IMR-90 (cell line): ENCODE measurements around the gene CAPN5. TPM values are rescaled to one million over a fixed set of nuclear protein-coding genes. Genes with fewer than 3 reads are reported as not detected.

Experiments used
- ATAC-seq: fragments of 200-7000 bp; cut with Tn5 transposase; 2 replicates; pipeline ENCODE4 v1.9.1; 2020; ENCODE audit warnings: low read depth, mild to moderate bottlenecking, moderate library complexity
- BruUV-seq: library from RNA; stranded (reverse); fragments of 400-500 nt; replicated peaks from 2 replicates; lab custom pipeline; 2021; lab: Mats Ljungman, UMichigan
- CTCF ChIA-PET: fragments of 300-600 bp; formaldehyde crosslinking; extraction: SDS; loops from one replicate; lab custom pipeline; 2021; ENCODE audit warnings: antibody characterized with exemption; lab: Yijun Ruan, JAX
- POLR2A ChIA-PET: fragments of 300-600 bp; sonication (Branson Sonifier 250); formaldehyde crosslinking; loops from one replicate; lab custom pipeline; 2022; ENCODE audit warnings: antibody characterized with exemption; ENCODE audit not compliant: unreplicated experiment; lab: Charles Lee
- DNase-seq: peaks from one replicate; pipeline ENCODE4 v3.0.0; 2013
- H2AFZ ChIP-seq: replicated peaks from 2 replicates; pipeline ENCODE3; 2013; ENCODE audit warnings: low read length, mild to moderate bottlenecking; ENCODE audit not compliant: poor library complexity
- H2AK5ac ChIP-seq: 2 replicates; pipeline ENCODE4 v1.6.1; 2013; ENCODE audit warnings: low read depth, low read length, inconsistent platforms
- H2AK9ac ChIP-seq: replicated peaks from 2 replicates; pipeline ENCODE3; 2013; ENCODE audit warnings: mild to moderate bottlenecking, low read depth, low read length, moderate library complexity; ENCODE audit not compliant: poor library complexity
- H2BK120ac ChIP-seq: 2 replicates; pipeline ENCODE4 v1.6.1; 2013; ENCODE audit warnings: low read depth, low read length, inconsistent platforms
- H2BK15ac ChIP-seq: 3 replicates; pipeline ENCODE4 v1.6.1; 2013; ENCODE audit warnings: low read depth, low read length, inconsistent platforms
- H2BK20ac ChIP-seq: 2 replicates; pipeline ENCODE4 v1.6.1; 2013; ENCODE audit warnings: low read depth, mild to moderate bottlenecking, inconsistent platforms, low read length, moderate library complexity
- H2BK5ac ChIP-seq: 2 replicates; pipeline ENCODE4 v1.6.1; 2013; ENCODE audit warnings: mild to moderate bottlenecking, low read depth, low read length, inconsistent platforms; ENCODE audit not compliant: poor library complexity, severe bottlenecking
- H3K14ac ChIP-seq: replicated peaks from 2 replicates; pipeline ENCODE4 v1.6.1; 2013; ENCODE audit warnings: low read depth, low read length, inconsistent platforms
- H3K18ac ChIP-seq: 2 replicates; pipeline ENCODE4 v1.6.1; 2013; ENCODE audit warnings: low read depth, low read length, control low read depth
- H3K23ac ChIP-seq: 2 replicates; pipeline ENCODE4 v1.6.1; 2013; ENCODE audit warnings: low read depth, low read length, inconsistent platforms
- H3K27ac ChIP-seq: 2 replicates; pipeline ENCODE4 v1.5.1; 2013; ENCODE audit warnings: mild to moderate bottlenecking, control low read depth, low read length; ENCODE audit not compliant: insufficient read depth
- H3K27me3 ChIP-seq: 2 replicates; pipeline ENCODE4 v1.6.1; 2013; ENCODE audit warnings: low read length; ENCODE audit not compliant: control insufficient read depth, insufficient read depth
- H3K36me3 ChIP-seq: 2 replicates; pipeline ENCODE4 v1.6.1; 2013; ENCODE audit warnings: low read length, mixed read lengths; ENCODE audit not compliant: control insufficient read depth, insufficient read depth
- H3K4ac ChIP-seq: 2 replicates; pipeline ENCODE4 v1.6.1; 2013; ENCODE audit warnings: low read depth, low read length, inconsistent platforms
- H3K4me1 ChIP-seq: 2 replicates; pipeline ENCODE4 v1.6.1; 2013; ENCODE audit warnings: low read length, mixed read lengths; ENCODE audit not compliant: control insufficient read depth, insufficient read depth
- H3K4me2 ChIP-seq: 2 replicates; pipeline ENCODE4 v1.6.1; 2013; ENCODE audit warnings: low read depth, mild to moderate bottlenecking, control low read depth, low read length, moderate library complexity
- H3K4me3 ChIP-seq: 2 replicates; pipeline ENCODE4 v1.5.1; 2013; ENCODE audit warnings: low read depth, mild to moderate bottlenecking, control low read depth, low read length, moderate library complexity; ENCODE audit not compliant: insufficient read depth
- H3K56ac ChIP-seq: 2 replicates; pipeline ENCODE4 v1.6.1; 2013; ENCODE audit warnings: low read length, inconsistent platforms; ENCODE audit not compliant: insufficient read depth; ENCODE audit errors: extremely low read depth
- H3K79me1 ChIP-seq, 2 experiments: 2 replicates each; pipeline ENCODE4 v1.6.1; 2013; ENCODE audit warnings: low read length in 2 of 2, inconsistent platforms in 1 of 2, low read depth in 1 of 2
- H3K9ac ChIP-seq: 2 replicates; pipeline ENCODE4 v1.6.1; 2013; ENCODE audit warnings: low read depth, low read length, control low read depth
- H3K9me1 ChIP-seq: 2 replicates; pipeline ENCODE4 v1.6.1; 2013; ENCODE audit warnings: low read length, inconsistent platforms; ENCODE audit not compliant: insufficient read depth
- H3K9me3 ChIP-seq: 2 replicates; pipeline ENCODE4 v1.6.1; 2013; ENCODE audit warnings: low read length; ENCODE audit not compliant: control insufficient read depth, insufficient read depth
- H4K20me1 ChIP-seq: 2 replicates; pipeline ENCODE4 v1.6.1; 2013; ENCODE audit warnings: low read length, inconsistent platforms; ENCODE audit not compliant: insufficient read depth
- H4K5ac ChIP-seq: 2 replicates; pipeline ENCODE4 v1.6.1; 2013; ENCODE audit warnings: mild to moderate bottlenecking, low read depth, low read length, control low read depth
- H4K8ac ChIP-seq, 2 experiments: 2 replicates each; pipeline ENCODE4 v1.6.1; 2013; ENCODE audit warnings: low read depth in 2 of 2, low read length in 2 of 2, control low read depth in 1 of 2, inconsistent platforms in 1 of 2
- H4K91ac ChIP-seq: 2 replicates; pipeline ENCODE4 v1.6.1; 2013; ENCODE audit warnings: low read depth, low read length, inconsistent platforms; ENCODE audit not compliant: insufficient read depth
- BHLHE40 ChIP-seq: fragments of 150-350 bp; IDR thresholded peaks from 2 replicates; pipeline ENCODE4 v1.6.1; 2016; ENCODE audit warnings: mild to moderate bottlenecking, low read depth, low read length
- CEBPB ChIP-seq: IDR thresholded peaks from 2 replicates; pipeline ENCODE4 v1.6.1; 2012; ENCODE audit warnings: low read depth, low read length, improper control_type of control experiment
- CHD1 ChIP-seq: IDR thresholded peaks from 2 replicates; pipeline ENCODE4 v1.6.1; 2012; ENCODE audit warnings: low read depth, low read length, improper control_type of control experiment
- FOS ChIP-seq: fragments of 150-350 bp; IDR thresholded peaks from 2 replicates; pipeline ENCODE4 v1.6.1; 2016; ENCODE audit warnings: low read depth, low read length
- MAFK ChIP-seq: IDR thresholded peaks from 2 replicates; pipeline ENCODE4 v1.6.1; 2012; ENCODE audit warnings: low read depth, low read length, improper control_type of control experiment
- MAZ ChIP-seq: IDR thresholded peaks from 2 replicates; pipeline ENCODE4 v1.6.1; 2012; ENCODE audit warnings: low read depth, mild to moderate bottlenecking, low read length, improper control_type of control experiment, moderate library complexity, borderline replicate concordance
- MXI1 ChIP-seq: IDR thresholded peaks from 2 replicates; pipeline ENCODE4 v1.6.1; 2012; ENCODE audit warnings: low read depth, mild to moderate bottlenecking, low read length, moderate library complexity, borderline replicate concordance
- POLR2A ChIP-seq: IDR thresholded peaks from 2 replicates; pipeline ENCODE4 v1.6.1; 2012; ENCODE audit warnings: mild to moderate bottlenecking, low read depth, low read length
- RAD21 ChIP-seq: IDR thresholded peaks from 2 replicates; pipeline ENCODE4 v1.6.1; 2012; ENCODE audit warnings: low read length, improper control_type of control experiment
- RCOR1 ChIP-seq: IDR thresholded peaks from 2 replicates; pipeline ENCODE4 v1.6.1; 2012; ENCODE audit warnings: mild to moderate bottlenecking, low read length, improper control_type of control experiment; ENCODE audit not compliant: insufficient replicate concordance
- SMC3 ChIP-seq: fragments of 150-350 bp; IDR thresholded peaks from 2 replicates; pipeline ENCODE4 v1.6.1; 2016; ENCODE audit warnings: low read depth, mild to moderate bottlenecking, antibody characterized with exemption, low read length, moderate library complexity
- WGBS, 2 experiments: methylation state at CpG; one replicate each; pipeline versions ENCODE4 v1.1.5 to v1.1.7; 2013; ENCODE audit warnings: missing lambda C conversion rate in 2 of 2; ENCODE audit not compliant: insufficient read length in 1 of 2; ENCODE audit errors: extremely low coverage in 2 of 2; 5-methylcytosine and 5-hydroxymethylcytosine counted together
- dilution Hi-C: fragments of 300-500 bp; cut with HindIII; formaldehyde crosslinking; loops from one replicate; pipeline ENCODE4 v1.14.3; 2018; ENCODE audit warnings: low sequenced_read_pairs; ENCODE audit not compliant: unreplicated experiment
- in situ Hi-C: fragments of 300-500 bp; cut with MboI; formaldehyde crosslinking; loops from 3 replicates; pipeline ENCODE4 v1.14.3; 2019; ENCODE audit warnings: low sequenced_read_pairs, inconsistent platforms, mixed read lengths
- intact Hi-C: fragments of 100-400 bp; cut with micrococcal nuclease; formaldehyde crosslinking; loops from 2 replicates; pipeline ENCODE4 v1.10.0; 2022
- polyA plus RNA-seq, 3 experiments: library from polyadenylated mRNA; depleted of rRNA; stranded (reverse); fragments of >200 nt; gene quantifications; 2 replicates each; pipeline ENCODE4 v1.2.3, GENCODE V29; 2012; ENCODE audit warnings: low replicate concordance in 1 of 3
- total RNA-seq: library from RNA; depleted of rRNA; stranded (reverse); fragments of >200 nt; gene quantifications from 2 replicates; pipeline ENCODE4 v1.2.3, GENCODE V29; 2012
- TF ChIP-seq, protein P1 (sequence below): fragments of 150-350 bp; IDR thresholded peaks from 2 replicates; pipeline ENCODE4 v1.6.1; 2017; ENCODE audit warnings: mild to moderate bottlenecking, antibody characterized with exemption, low read length, low read depth
- TF ChIP-seq, protein P2 (sequence below): fragments of 150-350 bp; IDR thresholded peaks from 2 replicates; pipeline ENCODE4 v1.6.1; 2016; ENCODE audit warnings: low read depth, mild to moderate bottlenecking, low read length, moderate library complexity, borderline replicate concordance

CAPN5 gene
- total and polyA plus RNA-seq, 2 of the 4 experiments (the other 2 are of a cell fraction), result 8.1 to 24.0 TPM

GRCh38 chr11:77144196-77144856 lies 77.6 kb downstream of the CAPN5 start (continued):
- TF ChIP-seq MXI1, result no peak
- no peak for TF ChIP-seq RAD21
- no peak for TF ChIP-seq SMC3
- no peak for TF ChIP-seq CHD1

DNA sequence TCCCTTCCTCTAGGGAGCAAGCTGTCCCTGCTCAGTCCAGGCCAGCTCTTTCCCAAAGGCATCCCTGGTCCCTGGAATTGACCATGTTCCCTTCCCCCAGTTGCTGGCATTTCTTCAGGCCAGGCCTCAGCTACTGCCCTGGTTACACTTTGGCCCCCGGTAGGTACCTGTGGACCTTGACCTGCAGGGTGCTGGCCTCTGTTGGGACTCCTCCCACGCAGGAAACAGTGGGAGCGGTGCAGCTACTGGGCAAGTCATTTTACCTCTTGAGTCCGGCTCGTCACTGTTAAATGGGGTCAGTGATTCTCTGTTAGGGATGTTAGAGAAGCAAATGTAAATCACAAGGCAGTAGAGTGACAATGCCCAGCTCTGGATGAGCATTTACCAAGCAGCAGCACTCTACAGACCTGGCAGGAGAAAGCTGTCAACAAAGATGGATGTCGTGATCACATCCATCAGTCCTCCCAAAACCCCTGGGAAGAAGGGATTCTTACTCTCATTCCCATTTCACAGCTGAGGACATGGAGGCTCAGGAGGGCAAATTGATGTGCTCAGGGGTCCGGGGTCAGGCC lies 78.2 kb downstream of the CAPN5 start:
- Histone ChIP-seq H3K4me3 (no peak overlapping the region), H3K9me1 (no peaks in the 10 kb centered on the region; the same call in 1 of the 2 replicates), H3K9ac (no peak overlapping the region), H2AFZ (no peak overlapping the region), H4K5ac (no peak overlapping the region), H3K14ac (no peak overlapping the region), H2AK5ac (no peak overlapping the region), H4K91ac (no peak overlapping the region), H2BK5ac (no peak overlapping the region), H3K18ac (no peak overlapping the region), H4K8ac (no peak overlapping the region), H3K27me3 (peaks cover 43% of the 10 kb centered on the region), H2BK20ac (no peak overlapping the region), H3K4ac (no peak overlapping the region), H3K4me2 (no peak overlapping the region), H4K20me1 (no peaks in the 10 kb centered on the region), H2AK9ac (peak overlapping the region; percentile 19), H2BK15ac (no peak overlapping the region), H3K4me1 (no peaks in the 10 kb centered on the region), H3K23ac (no peak overlapping the region), H3K27ac (no peak overlapping the region), H3K9me3 (no peaks in the 10 kb centered on the region), H3K36me3 (no peaks in the 10 kb centered on the region), H3K56ac (no peak overlapping the region), H3K79me1 (no peaks in the 10 kb centered on the region), H2BK120ac (no peak overlapping the region)
- in situ Hi-C loops, result no loop called here
- ATAC-seq (no peak), DNase-seq (no peak)
- intact Hi-C loops, result no loop called here
- POLR2A ChIA-PET, result no interaction called here
- dilution Hi-C loops, result no loop called here
- 67% methylated on average over 2 of the region's 7 CpGs; no CpG with 5 or more reads in 1 of the 2 experiments for WGBS, 2 experiments
- CTCF ChIA-PET, result no interaction called here
- TF ChIP-seq SMC3, result no peak
- TF ChIP-seq RCOR1, result no peak
- no peak for TF ChIP-seq CHD1
- no peak for TF ChIP-seq MXI1
- no peak for TF ChIP-seq MAZ
- TF ChIP-seq MAFK, result no peak
- TF ChIP-seq, protein P1, sequence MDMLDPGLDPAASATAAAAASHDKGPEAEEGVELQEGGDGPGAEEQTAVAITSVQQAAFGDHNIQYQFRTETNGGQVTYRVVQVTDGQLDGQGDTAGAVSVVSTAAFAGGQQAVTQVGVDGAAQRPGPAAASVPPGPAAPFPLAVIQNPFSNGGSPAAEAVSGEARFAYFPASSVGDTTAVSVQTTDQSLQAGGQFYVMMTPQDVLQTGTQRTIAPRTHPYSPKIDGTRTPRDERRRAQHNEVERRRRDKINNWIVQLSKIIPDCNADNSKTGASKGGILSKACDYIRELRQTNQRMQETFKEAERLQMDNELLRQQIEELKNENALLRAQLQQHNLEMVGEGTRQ, result no peak
- TF ChIP-seq POLR2A, result no peak
- TF ChIP-seq BHLHE40, result no peak
- TF ChIP-seq FOS, result no peak
- TF ChIP-seq, protein P2, sequence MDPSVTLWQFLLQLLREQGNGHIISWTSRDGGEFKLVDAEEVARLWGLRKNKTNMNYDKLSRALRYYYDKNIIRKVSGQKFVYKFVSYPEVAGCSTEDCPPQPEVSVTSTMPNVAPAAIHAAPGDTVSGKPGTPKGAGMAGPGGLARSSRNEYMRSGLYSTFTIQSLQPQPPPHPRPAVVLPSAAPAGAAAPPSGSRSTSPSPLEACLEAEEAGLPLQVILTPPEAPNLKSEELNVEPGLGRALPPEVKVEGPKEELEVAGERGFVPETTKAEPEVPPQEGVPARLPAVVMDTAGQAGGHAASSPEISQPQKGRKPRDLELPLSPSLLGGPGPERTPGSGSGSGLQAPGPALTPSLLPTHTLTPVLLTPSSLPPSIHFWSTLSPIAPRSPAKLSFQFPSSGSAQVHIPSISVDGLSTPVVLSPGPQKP, result no peak
- TF ChIP-seq RAD21, result no peak
- TF ChIP-seq CEBPB, result no peak
- BruUV-seq, result no TSS peak
